Uterus (tissue), 4 donors: ENCODE data around the gene TANGO2. TPM values are rescaled to one million over a fixed set of nuclear protein-coding genes. Genes with fewer than 3 reads are reported as not detected.

Experiments
- DNase-seq, 2 donors: peaks; one replicate each; pipeline ENCODE4 v3.0.0-alpha.2; 2019 to 2020
- H3K27ac ChIP-seq, 2 donors: fragments of 200-600 bp; sonication (generic); 1 replicate in 1 of 2; 2 replicates in 1 of 2; pipeline ENCODE4 v1.5.1; 2016 to 2018
- H3K27me3 ChIP-seq, 2 donors: fragments of 200-600 bp; sonication (generic); one replicate each; pipeline ENCODE4 v1.5.1; 2018 to 2019; ENCODE audit warnings: control low read depth in 1 of 2
- H3K36me3 ChIP-seq, 2 donors: fragments of 200-600 bp; sonication (generic); one replicate each; pipeline ENCODE4 v1.5.1; 2019; ENCODE audit warnings: control low read depth in 1 of 2
- H3K4me1 ChIP-seq, 2 donors: fragments of 200-600 bp; sonication (generic); one replicate each; pipeline ENCODE4 v1.5.1; 2018 to 2019; ENCODE audit warnings: control low read depth in 1 of 2
- H3K4me3 ChIP-seq, 2 donors: fragments of 200-600 bp; sonication (generic); 1 replicate in 1 of 2; 2 replicates in 1 of 2; pipeline ENCODE4 v1.5.1; 2018 to 2019; ENCODE audit warnings: mild to moderate bottlenecking in 1 of 2
- H3K9me3 ChIP-seq, 2 donors: fragments of 200-600 bp; sonication (generic); one replicate each; pipeline ENCODE4 v1.5.1; 2019; ENCODE audit warnings: control low read depth in 1 of 2
- POLR2A ChIP-seq, 2 donors: fragments of 450-650 bp; IDR thresholded peaks; one replicate each; pipeline ENCODE4 v1.6.1; 2016; ENCODE audit warnings: antibody characterized with exemption in 2 of 2, mild to moderate bottlenecking in 1 of 2, moderate library complexity in 1 of 2
- intact Hi-C: fragments of 100-400 bp; cut with DNase I; formaldehyde crosslinking; loops from one replicate; pipeline ENCODE4 v1.15.1; 2023; ENCODE audit warnings: low total_unique reads
- total RNA-seq, 4 donors: library from RNA; depleted of rRNA in 3 of 4; stranded (reverse); fragments of >200 nt in 3 of 4; gene quantifications; one replicate each; pipeline versions ENCODE4 v1.1.0 to v1.2.4, GENCODE V29; 2014 to 2023
- TF ChIP-seq, protein P1 (sequence below), 4 experiments: fragments of 200-600 bp in 2 of 4; fragments of 450-650 bp in 2 of 4; sonication (generic) in 2 of 4; IDR thresholded peaks; one replicate each; pipeline ENCODE4 v1.5.1; 2016 to 2019; ENCODE audit warnings: antibody characterized with exemption in 4 of 4, mild to moderate bottlenecking in 2 of 4, moderate library complexity in 1 of 4
- donor health status: DM: yes; HTN: yes; CAD: no.

The TANGO2 gene
- total RNA-seq, 4 donors from 2014 or later: 2.8 to 25.1 (median 13.3) TPM

DNA sequence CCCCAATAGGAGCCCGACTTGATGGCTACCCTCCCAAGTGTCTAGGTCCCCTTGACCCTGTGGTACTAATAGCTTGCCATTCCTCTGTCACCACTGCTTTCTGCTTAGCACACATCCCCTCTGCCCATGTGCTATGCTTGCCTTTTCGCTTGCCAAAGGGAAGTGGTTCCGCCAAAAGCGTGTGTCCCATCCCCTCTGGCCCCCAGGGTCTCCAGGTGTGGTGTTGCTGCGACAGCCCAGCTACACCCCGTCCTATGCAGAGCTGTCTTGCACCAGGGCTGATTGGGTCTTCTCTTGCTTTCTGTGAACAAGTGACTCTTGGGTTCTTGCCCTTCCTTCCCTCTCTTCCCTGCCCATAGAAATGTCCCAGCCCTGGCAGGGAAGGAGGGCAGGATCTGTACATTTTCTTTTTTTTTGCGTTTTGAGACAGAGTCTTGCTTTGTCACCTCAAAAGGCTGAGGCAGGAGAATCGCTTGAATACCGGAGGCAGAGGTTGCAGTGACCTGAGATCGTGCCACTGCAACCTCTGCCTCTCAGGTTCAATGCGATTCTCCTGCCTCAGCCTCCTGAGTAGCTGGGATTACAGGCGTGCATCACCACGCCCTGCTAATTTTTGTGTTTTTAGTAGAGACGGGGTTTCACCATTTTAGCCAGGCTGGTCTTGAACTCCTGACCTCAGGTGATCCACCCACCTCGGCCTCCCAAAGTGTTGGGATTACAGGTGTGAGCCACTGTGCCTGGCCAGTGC lies 3.9 kb downstream of the TANGO2 start:
- intact Hi-C loops: no loop called here
- DNase-seq: no peak
- H3K4me1 ChIP-seq: no peaks in the 10 kb centered on the region
- H3K9me3 ChIP-seq: no peaks in the 10 kb centered on the region
- no peaks in the 10 kb centered on the region for H3K27me3 ChIP-seq
- no peaks in the 10 kb centered on the region for H3K36me3 ChIP-seq
- H3K27ac ChIP-seq: no peak overlapping the region
- no peak overlapping the region for H3K4me3 ChIP-seq
- TF ChIP-seq POLR2A (IDR thresholded peaks at IDR 0.05): no peak
- TF ChIP-seq, protein P1, sequence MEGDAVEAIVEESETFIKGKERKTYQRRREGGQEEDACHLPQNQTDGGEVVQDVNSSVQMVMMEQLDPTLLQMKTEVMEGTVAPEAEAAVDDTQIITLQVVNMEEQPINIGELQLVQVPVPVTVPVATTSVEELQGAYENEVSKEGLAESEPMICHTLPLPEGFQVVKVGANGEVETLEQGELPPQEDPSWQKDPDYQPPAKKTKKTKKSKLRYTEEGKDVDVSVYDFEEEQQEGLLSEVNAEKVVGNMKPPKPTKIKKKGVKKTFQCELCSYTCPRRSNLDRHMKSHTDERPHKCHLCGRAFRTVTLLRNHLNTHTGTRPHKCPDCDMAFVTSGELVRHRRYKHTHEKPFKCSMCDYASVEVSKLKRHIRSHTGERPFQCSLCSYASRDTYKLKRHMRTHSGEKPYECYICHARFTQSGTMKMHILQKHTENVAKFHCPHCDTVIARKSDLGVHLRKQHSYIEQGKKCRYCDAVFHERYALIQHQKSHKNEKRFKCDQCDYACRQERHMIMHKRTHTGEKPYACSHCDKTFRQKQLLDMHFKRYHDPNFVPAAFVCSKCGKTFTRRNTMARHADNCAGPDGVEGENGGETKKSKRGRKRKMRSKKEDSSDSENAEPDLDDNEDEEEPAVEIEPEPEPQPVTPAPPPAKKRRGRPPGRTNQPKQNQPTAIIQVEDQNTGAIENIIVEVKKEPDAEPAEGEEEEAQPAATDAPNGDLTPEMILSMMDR (IDR thresholded peaks at IDR 0.05): no peak

DNA sequence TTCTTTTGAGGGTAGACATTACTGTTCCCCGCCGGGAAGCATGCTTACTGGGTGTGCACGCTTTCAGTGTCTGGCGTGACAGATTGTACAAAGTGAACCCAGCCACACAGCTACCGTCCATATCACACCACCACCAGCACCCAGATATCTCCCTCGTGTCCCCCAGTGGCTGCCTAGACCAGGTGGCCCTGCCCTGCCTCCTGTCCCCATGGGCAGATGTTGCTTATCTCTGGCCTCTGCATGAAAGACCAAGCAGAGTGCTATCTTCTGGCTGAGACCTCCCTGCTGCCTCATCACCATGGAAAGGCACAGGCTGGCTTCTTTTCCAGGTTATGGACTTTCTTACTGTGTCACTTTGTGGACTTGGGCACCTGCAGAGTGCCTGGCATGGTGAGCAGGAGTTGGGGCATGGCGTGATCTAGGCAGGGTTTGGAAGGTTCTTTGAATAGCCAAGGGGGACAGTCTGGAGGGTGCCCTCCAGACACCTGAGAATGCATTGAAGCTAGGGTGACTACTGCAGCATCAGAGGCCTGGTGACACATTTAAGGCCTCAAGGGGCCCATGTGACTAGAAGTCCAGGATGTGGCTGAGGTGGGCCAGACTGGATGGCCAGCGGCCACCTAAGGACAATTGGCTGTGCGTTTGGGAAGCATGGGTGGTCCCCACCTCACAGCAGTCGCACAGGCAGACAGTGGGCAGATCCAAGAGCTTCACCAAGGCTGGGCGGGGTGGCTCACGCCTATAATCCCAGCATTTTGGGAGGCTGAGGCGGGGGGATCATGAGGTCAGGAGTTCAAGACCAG lies 4.7 kb downstream of the TANGO2 start:
- Histone ChIP-seq H3K27ac (no peak overlapping the region), H3K9me3 (no peaks in the 10 kb centered on the region), H3K27me3 (no peaks in the 10 kb centered on the region), H3K36me3 (no peaks in the 10 kb centered on the region), H3K4me3 (no peak overlapping the region), H3K4me1 (no peaks in the 10 kb centered on the region)
- no peak for DNase-seq
- TF ChIP-seq, protein P1 (IDR thresholded peaks at IDR 0.05): no peak
- no peak for TF ChIP-seq POLR2A (IDR thresholded peaks at IDR 0.05)
- intact Hi-C loops: no loop called here

DNA sequence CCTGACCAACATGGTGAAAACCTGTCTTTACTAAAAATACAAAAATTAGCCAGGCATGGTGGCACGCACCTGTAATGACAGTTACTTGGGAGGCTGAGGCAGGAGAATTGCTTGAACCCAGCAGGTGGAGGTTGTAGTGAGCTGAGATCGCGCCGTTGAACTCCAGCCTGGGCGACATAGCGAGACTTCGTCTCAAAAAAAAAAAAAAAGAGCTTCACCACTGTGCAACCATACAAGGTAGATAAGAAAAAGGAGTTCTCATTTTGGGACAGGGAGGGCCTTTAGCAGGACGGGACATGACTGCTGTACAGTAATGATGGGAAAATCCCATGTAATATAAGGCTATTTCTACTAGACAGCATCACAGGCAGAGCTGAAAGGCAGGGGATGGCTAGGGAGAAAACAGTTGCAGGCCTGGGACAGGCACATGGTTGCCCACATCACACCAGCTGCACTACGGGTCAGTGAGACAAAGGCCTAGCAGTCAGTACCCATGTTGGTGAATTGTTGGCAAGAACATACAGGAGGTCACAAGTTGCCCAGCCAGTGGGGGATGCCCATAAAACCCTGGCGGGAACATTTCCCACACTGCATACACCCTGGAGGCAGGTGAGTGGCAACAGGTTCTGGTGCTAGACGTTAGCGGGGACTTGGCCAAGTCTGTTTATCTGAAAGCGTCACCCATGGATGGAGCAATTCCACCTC lies 5.4 kb downstream of the TANGO2 start:
- no peak for DNase-seq
- intact Hi-C loops: no loop called here

DNA sequence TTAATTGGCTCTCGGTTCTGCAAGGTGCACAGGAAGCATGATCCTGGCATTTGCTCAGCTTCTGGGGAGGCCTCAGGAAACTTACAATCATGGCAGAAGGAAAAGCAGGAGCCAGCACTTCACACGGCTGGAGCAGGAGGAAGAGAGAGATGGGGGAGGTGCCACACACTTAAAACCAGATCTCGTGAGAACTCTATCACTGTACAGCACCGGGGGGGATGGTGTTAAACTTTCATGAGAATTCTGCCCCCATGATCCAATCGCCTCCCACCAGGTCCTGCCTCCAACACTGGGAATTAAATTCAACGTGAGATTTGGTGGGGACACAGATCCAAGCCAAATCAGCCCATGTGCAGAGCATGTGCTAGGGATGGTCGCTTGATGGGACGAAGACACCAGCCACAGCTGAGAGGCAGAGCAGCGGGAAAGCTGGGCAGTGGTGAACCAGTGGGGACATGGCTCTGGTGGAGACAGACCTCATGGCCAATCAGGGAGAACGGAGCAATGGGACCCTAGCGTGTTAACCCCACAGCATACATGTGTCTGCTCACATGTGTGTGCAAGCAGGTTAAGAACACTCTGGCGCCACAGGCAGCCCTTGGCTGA lies 6.2 kb downstream of the TANGO2 start:
- DNase-seq: no peak
- Histone ChIP-seq H3K36me3 (no peaks in the 10 kb centered on the region), H3K27ac (no peak overlapping the region), H3K27me3 (no peaks in the 10 kb centered on the region), H3K4me3 (no peak overlapping the region), H3K4me1 (no peaks in the 10 kb centered on the region), H3K9me3 (no peaks in the 10 kb centered on the region)
- intact Hi-C loops: no loop called here
- no peak for TF ChIP-seq POLR2A (IDR thresholded peaks at IDR 0.05)
- TF ChIP-seq, protein P1 (IDR thresholded peaks at IDR 0.05): no peak

More for the DNA sequence above, 5.4 kb downstream of the TANGO2 start:
- Histone ChIP-seq H3K27me3 (no peaks in the 10 kb centered on the region), H3K4me3 (no peak overlapping the region), H3K27ac (no peak overlapping the region), H3K36me3 (no peaks in the 10 kb centered on the region), H3K4me1 (no peaks in the 10 kb centered on the region), H3K9me3 (no peaks in the 10 kb centered on the region)
- TF ChIP-seq, protein P1 (IDR thresholded peaks at IDR 0.05): no peak
- TF ChIP-seq POLR2A (IDR thresholded peaks at IDR 0.05): no peak
